ENCODE data around the gene CFTR. TPM values are rescaled to one million over a fixed set of nuclear protein-coding genes. Genes with fewer than 3 reads are reported as not detected.

CFTR gene
- total and polyA plus RNA-seq, 5 experiments from 2014 or later: not detected

- POLR2A ChIA-PET: no interaction called here
- Mint-ChIP-seq H3K36me3 (no peaks in the 10 kb centered on the region), H3K27ac (no peak overlapping the region), H3K4me3 (no peak overlapping the region), H3K4me1 (no peaks in the 10 kb centered on the region), H3K9me3 (peaks cover 0 to 8% (median 0%) of the 10 kb centered on the region in 9 donors), H3K27me3 (peaks cover 0 to 4% (median 0%) of the 10 kb centered on the region in 5 donors)
- DNase-seq (no peak), ATAC-seq (no peak)
These were observed 160.1 kb downstream of the CFTR start for GRCh38 chr7:117639966-117640365.

GRCh38 chr7:117640465-117640864 is 160.6 kb downstream of the CFTR start:
- DNase-seq: no peak
- Mint-ChIP-seq H3K9me3 (peaks cover 0 to 8% (median 0%) of the 10 kb centered on the region in 9 donors), H3K36me3 (no peaks in the 10 kb centered on the region), H3K4me3 (no peak overlapping the region), H3K27ac (no peak overlapping the region), H3K27me3 (peaks cover 0 to 4% (median 0%) of the 10 kb centered on the region in 5 donors), H3K4me1 (no peaks in the 10 kb centered on the region)
- POLR2A ChIA-PET: no interaction called here
- ATAC-seq: no peak

- POLR2A ChIA-PET: no interaction called here
- H3K27ac Mint-ChIP-seq: no peak overlapping the region
- no peak for DNase-seq
- peaks cover 0 to 9% (median 1%) of the 10 kb centered on the region in 5 donors for H3K27me3 Mint-ChIP-seq
- peaks cover 0 to 10% (median 0%) of the 10 kb centered on the region in 9 donors for H3K9me3 Mint-ChIP-seq
- H3K36me3 Mint-ChIP-seq: no peaks in the 10 kb centered on the region
- H3K4me1 Mint-ChIP-seq: no peaks in the 10 kb centered on the region
- ATAC-seq: no peak
- no peak overlapping the region for H3K4me3 Mint-ChIP-seq
These were observed 165.8 kb downstream of the CFTR start for GRCh38 chr7:117645481-117646165.

- peaks cover 0 to 9% (median 1%) of the 10 kb centered on the region in 5 donors for H3K27me3 Mint-ChIP-seq
- no peaks in the 10 kb centered on the region for H3K36me3 Mint-ChIP-seq
- DNase-seq (no peak), ATAC-seq (no peak)
- H3K4me3 Mint-ChIP-seq: no peak overlapping the region
- POLR2A ChIA-PET: no interaction called here
- no peaks in the 10 kb centered on the region for H3K4me1 Mint-ChIP-seq
- H3K9me3 Mint-ChIP-seq: peaks cover 0 to 10% (median 2%) of the 10 kb centered on the region in 9 donors
- no peak overlapping the region for H3K27ac Mint-ChIP-seq
These were observed 168.5 kb downstream of the CFTR start for GRCh38 chr7:117648203-117648866.

- Mint-ChIP-seq H3K9me3 (peaks cover 0 to 13% (median 0%) of the 10 kb centered on the region in 9 donors), H3K4me1 (no peaks in the 10 kb centered on the region), H3K27ac (no peak overlapping the region), H3K27me3 (peaks cover 0 to 3% (median 0%) of the 10 kb centered on the region in 5 donors), H3K4me3 (no peak overlapping the region), H3K36me3 (no peaks in the 10 kb centered on the region)
- POLR2A ChIA-PET: no interaction called here
- no peak for ATAC-seq
- no peak for DNase-seq
These were observed 173.3 kb downstream of the CFTR start for GRCh38 chr7:117652943-117653680.

- H3K27ac Mint-ChIP-seq: no peak overlapping the region
- no peak overlapping the region for H3K4me3 Mint-ChIP-seq
- POLR2A ChIA-PET: no interaction called here
- H3K27me3 Mint-ChIP-seq: peaks cover 0 to under 1% (median 0%) of the 10 kb centered on the region in 5 donors
- H3K36me3 Mint-ChIP-seq: no peaks in the 10 kb centered on the region
- no peak for ATAC-seq
- H3K9me3 Mint-ChIP-seq: peaks cover 0 to 15% (median 0%) of the 10 kb centered on the region in 9 donors
- no peaks in the 10 kb centered on the region for H3K4me1 Mint-ChIP-seq
- DNase-seq: no peak
These were observed 175.0 kb downstream of the CFTR start for GRCh38 chr7:117654780-117655179.

- H3K9me3 Mint-ChIP-seq: peaks cover 0 to 10% (median 0%) of the 10 kb centered on the region in 9 donors
- H3K36me3 Mint-ChIP-seq: no peaks in the 10 kb centered on the region
- DNase-seq: no peak
- H3K4me3 Mint-ChIP-seq: no peak overlapping the region
- H3K27ac Mint-ChIP-seq: no peak overlapping the region
- no peaks in the 10 kb centered on the region for H3K4me1 Mint-ChIP-seq
- no peaks in the 10 kb centered on the region for H3K27me3 Mint-ChIP-seq
- POLR2A ChIA-PET: no interaction called here
- ATAC-seq: no peak
These were observed 177.0 kb downstream of the CFTR start for GRCh38 chr7:117656806-117657205.

GRCh38 chr7:117659531-117660011 is 179.7 kb downstream of the CFTR start:
- Mint-ChIP-seq H3K27me3 (peaks cover 0 to 10% (median 0%) of the 10 kb centered on the region in 5 donors), H3K9me3 (peaks cover 0 to 15% (median 3%) of the 10 kb centered on the region in 9 donors), H3K36me3 (no peaks in the 10 kb centered on the region), H3K27ac (no peak overlapping the region), H3K4me3 (no peak overlapping the region), H3K4me1 (no peaks in the 10 kb centered on the region)
- DNase-seq (no peak), ATAC-seq (no peak)
- POLR2A ChIA-PET: no interaction called here

- no peaks in the 10 kb centered on the region for H3K4me1 Mint-ChIP-seq
- H3K4me3 Mint-ChIP-seq: no peak overlapping the region
- peaks cover 0 to 14% (median 0%) of the 10 kb centered on the region in 5 donors for H3K27me3 Mint-ChIP-seq
- no peak for ATAC-seq
- no peaks in the 10 kb centered on the region for H3K36me3 Mint-ChIP-seq
- no peak overlapping the region for H3K27ac Mint-ChIP-seq
- peaks cover 0 to 10% (median 3%) of the 10 kb centered on the region in 9 donors for H3K9me3 Mint-ChIP-seq
- POLR2A ChIA-PET: no interaction called here
- no peak for DNase-seq
These were observed 181.5 kb downstream of the CFTR start for GRCh38 chr7:117661328-117661727.

- no peak overlapping the region for H3K27ac Mint-ChIP-seq
- H3K4me1 Mint-ChIP-seq: no peaks in the 10 kb centered on the region
- no peaks in the 10 kb centered on the region for H3K36me3 Mint-ChIP-seq
- POLR2A ChIA-PET: no interaction called here
- peaks cover 0 to 20% (median 0%) of the 10 kb centered on the region in 5 donors for H3K27me3 Mint-ChIP-seq
- ATAC-seq: no peak
- H3K9me3 Mint-ChIP-seq: peaks cover 0 to 9% (median 1%) of the 10 kb centered on the region in 9 donors
- DNase-seq: no peak
- H3K4me3 Mint-ChIP-seq: no peak overlapping the region
These were observed 184.2 kb downstream of the CFTR start for GRCh38 chr7:117664047-117664446.

GRCh38 chr7:117665368-117665767 is 185.5 kb downstream of the CFTR start:
- Mint-ChIP-seq H3K27me3 (peaks cover 0 to 20% (median 0%) of the 10 kb centered on the region in 5 donors), H3K4me1 (no peaks in the 10 kb centered on the region), H3K27ac (no peak overlapping the region), H3K36me3 (no peaks in the 10 kb centered on the region), H3K4me3 (no peak overlapping the region), H3K9me3 (peaks cover 0 to 9% (median 0%) of the 10 kb centered on the region in 9 donors)
- ATAC-seq (no peak), DNase-seq (no peak)
- POLR2A ChIA-PET: no interaction called here

- POLR2A ChIA-PET: no interaction called here
- H3K27ac Mint-ChIP-seq: no peak overlapping the region
- H3K27me3 Mint-ChIP-seq: peaks cover 0 to 20% (median 0%) of the 10 kb centered on the region in 5 donors
- H3K4me1 Mint-ChIP-seq: no peaks in the 10 kb centered on the region
- H3K36me3 Mint-ChIP-seq: no peaks in the 10 kb centered on the region
- no peak for DNase-seq
- ATAC-seq: no peak
- peaks cover 0 to 9% (median 0%) of the 10 kb centered on the region in 9 donors for H3K9me3 Mint-ChIP-seq
- no peak overlapping the region for H3K4me3 Mint-ChIP-seq
These were observed 186.2 kb downstream of the CFTR start for GRCh38 chr7:117666031-117666430.

- Mint-ChIP-seq H3K36me3 (no peaks in the 10 kb centered on the region), H3K4me1 (no peaks in the 10 kb centered on the region), H3K9me3 (peaks cover 0 to 9% (median 0%) of the 10 kb centered on the region in 9 donors), H3K27ac (no peak overlapping the region), H3K4me3 (no peak overlapping the region), H3K27me3 (peaks cover 0 to 20% (median 0%) of the 10 kb centered on the region in 5 donors)
- DNase-seq (no peak), ATAC-seq (no peak)
- POLR2A ChIA-PET: no interaction called here
These were observed 186.9 kb downstream of the CFTR start for GRCh38 chr7:117666689-117667088.
